GM18499 (cell line): ENCODE data around the gene OR1N2.
"Not testable (repeated sequence)": the region's sequence is repeated elsewhere in the genome, so short reads cannot be mapped to it uniquely, and the experiment has no call there.

Source experiments
- ATAC-seq: cut with Tn5 transposase; IDR thresholded peaks from one replicate; pipeline ENCODE4 v1.9.1; 2021; ENCODE audit warnings: moderate number of reproducible peaks; ENCODE audit not compliant: insufficient read depth, unreplicated experiment

Gene OR1N2, protein sequence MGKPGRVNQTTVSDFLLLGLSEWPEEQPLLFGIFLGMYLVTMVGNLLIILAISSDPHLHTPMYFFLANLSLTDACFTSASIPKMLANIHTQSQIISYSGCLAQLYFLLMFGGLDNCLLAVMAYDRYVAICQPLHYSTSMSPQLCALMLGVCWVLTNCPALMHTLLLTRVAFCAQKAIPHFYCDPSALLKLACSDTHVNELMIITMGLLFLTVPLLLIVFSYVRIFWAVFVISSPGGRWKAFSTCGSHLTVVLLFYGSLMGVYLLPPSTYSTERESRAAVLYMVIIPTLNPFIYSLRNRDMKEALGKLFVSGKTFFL

DNA sequence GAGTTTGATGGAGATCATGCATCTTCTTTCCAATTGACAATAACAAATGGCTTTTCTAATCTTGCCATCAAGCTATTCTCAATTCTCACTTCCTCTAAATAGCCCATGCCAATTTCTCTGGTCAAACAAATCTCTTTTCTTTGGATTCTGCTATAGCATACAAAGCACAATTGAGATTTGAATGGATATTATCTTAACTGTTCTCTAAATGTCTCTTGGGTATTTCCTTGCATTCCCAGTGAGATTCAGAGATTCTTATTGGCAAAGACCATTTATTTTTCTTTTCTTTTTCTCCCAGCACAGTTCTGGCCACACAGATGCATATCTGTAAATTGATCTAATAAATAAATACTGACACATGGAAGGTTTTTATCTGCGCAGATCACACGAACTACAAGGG is at the start of gene OR1N2:
Gene OR1N2, plus strand, starts transcription at position 301 of the 400 bp plus-strand sequence. CDS start 100 bp downstream, outside the sequence.
- no peak for ATAC-seq

- no peak for ATAC-seq
Observed at GRCh38 chr9:122506964-122507363, 45.9 kb upstream of the OR1N2 start.

DNA sequence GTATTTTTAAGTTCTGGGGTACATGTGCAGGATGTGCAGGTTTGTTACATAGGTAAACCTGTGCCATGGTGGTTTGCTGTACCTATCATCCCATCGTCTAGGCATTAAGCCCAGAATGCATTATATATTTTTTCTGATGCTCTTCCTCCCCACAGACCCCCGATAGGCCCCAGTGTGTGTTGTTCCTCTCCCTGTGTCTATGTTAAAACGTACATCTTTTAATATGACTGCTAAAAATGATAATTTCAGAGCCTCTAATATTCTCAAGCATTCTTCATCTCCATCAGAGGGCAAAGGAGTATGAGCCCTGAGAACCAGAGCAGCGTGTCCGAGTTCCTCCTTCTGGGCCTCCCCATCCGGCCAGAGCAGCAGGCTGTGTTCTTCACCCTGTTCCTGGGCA is 42.4 kb upstream of the OR1N2 start, which contains the start of gene OR1J2:
Gene OR1J2, plus strand, starts transcription at position 301 of the 400 bp plus-strand sequence. Its CDS starts 0 bp downstream, at position 301.
- ATAC-seq = no peak

DNA sequence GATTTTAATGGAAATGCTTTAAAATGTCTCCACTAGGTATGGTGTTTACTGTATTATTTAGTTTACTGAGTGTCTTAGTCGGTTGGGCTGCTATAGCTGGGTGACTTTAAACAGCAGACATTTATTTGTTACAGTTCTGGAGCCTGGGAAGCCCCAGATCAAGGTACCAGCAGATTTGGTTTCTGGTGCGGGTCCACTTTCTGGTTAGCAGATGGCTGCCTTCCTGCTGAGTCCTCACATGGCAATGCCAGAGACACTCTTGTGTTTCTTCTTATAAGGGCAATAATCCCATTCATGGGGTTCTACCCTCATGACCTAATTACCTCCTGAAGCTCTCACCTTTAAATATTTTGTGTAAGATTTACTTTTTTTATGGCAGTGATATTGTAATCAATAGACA is 34.7 kb upstream of the OR1N2 start:
- no peak for ATAC-seq

GRCh38 chr9:122518841-122519240 is 34.1 kb upstream of the OR1N2 start, which contains the start of gene OR1J4:
OR1J4 (plus strand) TSS chr9:122519141; CDS start chr9:122519141, 0 bp downstream.
- ATAC-seq = no peak

GRCh38 chr9:122519376-122519775 is 33.5 kb upstream of the OR1N2 start:
- no peak for ATAC-seq

GRCh38 chr9:122526602-122527001 is 26.3 kb upstream of the OR1N2 start:
- ATAC-seq = no peak

- ATAC-seq = no peak
Observed at GRCh38 chr9:122527193-122527592, 25.7 kb upstream of the OR1N2 start, which contains the start of gene OR1N1. OR1N1 (minus strand) TSS chr9:122527293; CDS start chr9:122527293, 0 bp downstream.

DNA sequence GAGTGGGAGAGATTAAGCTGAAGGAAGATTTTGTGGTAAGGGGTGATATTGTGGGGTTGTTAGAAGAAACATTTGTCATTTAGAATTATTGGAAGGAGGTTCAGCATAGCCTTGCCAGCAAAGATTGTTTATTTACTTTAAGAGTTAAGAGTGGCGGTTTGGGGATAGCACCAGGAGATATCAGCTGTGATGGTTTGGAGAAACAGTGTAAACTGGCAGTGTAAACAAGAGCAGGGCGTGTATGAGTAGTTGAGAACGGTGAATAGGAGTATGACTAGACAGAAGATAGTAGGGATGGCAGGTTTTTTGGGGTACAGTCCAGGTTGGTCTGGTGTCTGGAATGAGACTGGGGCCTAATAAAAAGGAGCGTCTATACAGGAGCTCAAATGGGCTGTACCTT is 21.8 kb upstream of the OR1N2 start:
- not testable (repeated sequence) for ATAC-seq

DNA sequence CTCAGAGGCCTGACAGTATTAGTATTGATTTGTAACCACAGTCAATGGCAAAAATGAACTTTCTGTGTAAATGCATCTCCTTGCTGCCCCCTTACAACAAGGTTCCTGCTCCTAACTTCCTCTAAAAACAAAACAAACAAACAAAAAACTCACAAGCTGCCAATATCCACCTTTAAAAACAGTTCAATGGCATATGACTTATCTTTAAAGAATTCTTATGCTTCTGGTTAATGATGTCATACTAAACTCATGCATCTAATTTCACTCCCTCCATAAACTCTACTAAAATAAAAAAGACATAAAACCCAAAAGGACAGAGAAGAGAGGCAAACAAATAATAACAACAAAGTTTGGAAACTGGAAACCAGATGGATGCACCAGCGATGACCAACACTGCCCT is 16.8 kb upstream of the OR1N2 start:
- ATAC-seq = no peak

GRCh38 chr9:122537066-122537465 is 15.8 kb upstream of the OR1N2 start:
- not testable (repeated sequence) for ATAC-seq

GRCh38 chr9:122538757-122539156 is 14.2 kb upstream of the OR1N2 start:
- no peak for ATAC-seq

GRCh38 chr9:122546196-122546595 is 6.7 kb upstream of the OR1N2 start:
- no peak for ATAC-seq

DNA sequence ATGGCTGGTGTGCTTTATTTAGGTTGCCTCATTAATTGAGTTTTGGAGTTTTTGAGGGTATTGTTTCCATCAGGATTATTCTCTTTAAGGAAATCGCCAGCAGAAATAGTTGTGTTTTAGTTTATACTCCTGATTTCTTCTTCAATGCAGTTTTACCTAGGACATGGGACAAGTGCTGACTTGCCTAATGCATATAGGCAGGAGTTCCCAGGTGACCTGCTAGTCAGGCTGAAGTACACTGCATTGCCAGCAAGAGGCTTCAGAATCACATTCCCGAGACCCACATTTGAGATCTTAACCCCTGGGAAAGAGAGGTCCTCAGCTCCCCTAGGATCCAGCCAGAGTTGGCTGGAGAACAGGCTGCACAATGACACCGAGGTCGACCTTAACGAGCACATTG is 1.5 kb upstream of the OR1N2 start:
- no peak for ATAC-seq

- no peak for ATAC-seq
Observed at GRCh38 chr9:122561446-122561845, 8.5 kb downstream of the OR1N2 start.

- no peak for ATAC-seq
Observed at GRCh38 chr9:122562134-122562760, 9.3 kb downstream of the OR1N2 start.

GRCh38 chr9:122567901-122568300 is 15.0 kb downstream of the OR1N2 start:
- ATAC-seq = no peak

- no peak for ATAC-seq
Observed at GRCh38 chr9:122572456-122572855, 19.5 kb downstream of the OR1N2 start.

DNA sequence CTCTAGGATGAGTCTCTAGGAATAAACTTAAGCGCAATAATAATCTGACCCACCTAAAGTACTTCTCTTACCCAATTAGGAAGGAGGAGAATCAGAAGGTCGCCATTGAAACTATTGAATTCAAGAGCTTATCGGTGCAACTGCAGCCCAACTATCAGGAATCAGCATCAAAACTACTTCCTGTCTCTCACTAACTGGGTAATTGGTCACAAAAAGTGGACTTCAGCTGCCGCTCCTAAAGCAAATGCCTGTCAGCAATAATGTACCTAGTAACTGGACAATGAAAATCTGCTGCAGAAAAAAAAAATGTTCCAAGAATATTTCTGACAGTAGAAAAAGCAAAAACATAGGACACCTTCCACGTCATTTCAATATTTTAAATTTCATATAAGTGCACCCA is 27.0 kb downstream of the OR1N2 start:
- no peak for ATAC-seq

DNA sequence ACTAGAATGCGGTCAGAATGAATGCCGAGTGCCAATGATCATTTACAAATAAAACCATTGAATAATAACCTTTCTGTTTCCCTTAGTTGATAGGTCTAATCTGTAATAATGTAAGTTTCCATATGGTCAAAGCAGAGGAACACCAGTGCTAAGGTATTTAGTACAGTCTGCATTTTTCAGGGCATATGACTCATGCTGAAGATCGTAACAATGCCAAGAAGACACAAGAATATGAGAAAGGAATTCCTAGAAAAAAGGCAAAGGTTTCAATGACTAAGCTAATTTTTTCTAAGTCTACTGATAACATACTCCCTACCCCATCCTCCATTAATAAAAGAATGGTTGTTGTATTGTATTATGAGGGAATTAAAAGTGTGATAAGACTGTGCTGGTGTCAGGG is 27.4 kb downstream of the OR1N2 start:
- no peak for ATAC-seq

- not testable (repeated sequence) for ATAC-seq
Observed at GRCh38 chr9:122583284-122583683, 30.4 kb downstream of the OR1N2 start, which contains the start of gene OR1L8. OR1L8 (minus strand) TSS chr9:122583384; CDS start chr9:122568477, 14,907 bp downstream.
